ENCODE data around the gene DIRAS1. TPM values are rescaled to one million over a fixed set of nuclear protein-coding genes. Genes with fewer than 3 reads are reported as not detected.

Gene DIRAS1
- polyA plus RNA-seq, 3 donors, result 1.9 to 6.8 (median 2.2) TPM

GRCh38 chr19:2756921-2757881 is 36.0 kb upstream of the DIRAS1 start:
- 93 to 95% (median 93%) methylated on average over 42 to 48 of the region's 48 CpGs for WGBS, 3 donors

GRCh38 chr19:2756477-2756876 is 35.3 kb upstream of the DIRAS1 start:
- H3K27ac ChIP-seq (ENCODE audit: low read depth, low read length), result no peak overlapping the region
- WGBS, 3 donors, result 79 to 89% (median 81%) methylated on average over 8 of the region's 8 CpGs

More at GRCh38 chr19:2756921-2757881, 36.0 kb upstream of the DIRAS1 start:
- no peak overlapping the region for H3K27ac ChIP-seq (ENCODE audit: low read depth, low read length)

GRCh38 chr19:2755811-2756210 is 34.6 kb upstream of the DIRAS1 start:
- no peak overlapping the region for H3K27ac ChIP-seq (ENCODE audit: low read depth, low read length)
- WGBS, 3 donors, result 90 to 94% (median 90%) methylated on average over 16 of the region's 16 CpGs

- no peak overlapping the region for H3K27ac ChIP-seq (ENCODE audit: low read depth, low read length)
- WGBS, 3 donors, result 91 to 93% (median 91%) methylated on average over 16 of the region's 16 CpGs
These were observed 34.2 kb upstream of the DIRAS1 start for GRCh38 chr19:2755448-2755705.

GRCh38 chr19:2754659-2755447 is 33.7 kb upstream of the DIRAS1 start:
- H3K27ac ChIP-seq (ENCODE audit: low read depth, low read length), result no peak overlapping the region
- 91 to 95% (median 94%) methylated on average over 42 to 43 of the region's 43 CpGs for WGBS, 3 donors

GRCh38 chr19:2751438-2751830 is 30.3 kb upstream of the DIRAS1 start:
- H3K27ac ChIP-seq (ENCODE audit: low read depth, low read length), result no peak overlapping the region
- 86 to 89% (median 87%) methylated on average over 21 of the region's 21 CpGs for WGBS, 3 donors

GRCh38 chr19:2750808-2751437 is 29.8 kb upstream of the DIRAS1 start:
- no peak overlapping the region for H3K27ac ChIP-seq (ENCODE audit: low read depth, low read length)
- 58 to 77% (median 64%) methylated on average over 17 of the region's 17 CpGs for WGBS, 3 donors

- no peak overlapping the region for H3K27ac ChIP-seq (ENCODE audit: low read depth, low read length)
- WGBS, 3 donors, result 81 to 84% (median 82%) methylated on average over 7 of the region's 7 CpGs
These were observed 26.2 kb upstream of the DIRAS1 start for GRCh38 chr19:2747349-2747748.

- H3K27ac ChIP-seq (ENCODE audit: low read depth, low read length), result no peak overlapping the region
- WGBS, 3 donors, result 38 to 48% (median 41%) methylated on average over 4 of the region's 4 CpGs
These were observed 22.9 kb upstream of the DIRAS1 start for GRCh38 chr19:2744113-2744512.

GRCh38 chr19:2743099-2743498 is 21.9 kb upstream of the DIRAS1 start:
- 64 to 80% (median 78%) methylated on average over 8 of the region's 8 CpGs for WGBS, 3 donors
- H3K27ac ChIP-seq (ENCODE audit: low read depth, low read length), result no peak overlapping the region

GRCh38 chr19:2740314-2740656 is 19.1 kb upstream of the DIRAS1 start:
- H3K27ac ChIP-seq (ENCODE audit: low read depth, low read length), result no peak overlapping the region
- WGBS, 3 donors, result 43 to 46% (median 45%) methylated on average over 13 of the region's 13 CpGs

- no peak within 1 kb of the TSS for H3K27ac ChIP-seq (ENCODE audit: low read depth, low read length)
- 1% methylated on average over 57 to 64 of the region's 64 CpGs for WGBS, 3 donors
These were observed 18.6 kb upstream of the DIRAS1 start, which contains the start of gene SLC39A3 for GRCh38 chr19:2739602-2740313. Gene SLC39A3, minus strand, starts transcription at chr19:2740017. Its CDS starts 2,760 bp downstream, at chr19:2737257.

- WGBS, 3 donors, result 85 to 92% (median 89%) methylated on average over 15 of the region's 15 CpGs
These were observed 15.5 kb upstream of the DIRAS1 start for GRCh38 chr19:2736550-2737190.

GRCh38 chr19:2735374-2735773 is 14.2 kb upstream of the DIRAS1 start:
- H3K27ac ChIP-seq (ENCODE audit: low read depth, low read length), result no peak overlapping the region
- WGBS, 3 donors, result 95 to 99% (median 96%) methylated on average over 12 of the region's 12 CpGs

More at GRCh38 chr19:2736550-2737190, 15.5 kb upstream of the DIRAS1 start:
- H3K27ac ChIP-seq (ENCODE audit: low read depth, low read length), result no peak overlapping the region

GRCh38 chr19:2734589-2735288 is 13.6 kb upstream of the DIRAS1 start:
- 88 to 89% (median 88%) methylated on average over 24 to 26 of the region's 26 CpGs for WGBS, 3 donors
- no peak overlapping the region for H3K27ac ChIP-seq (ENCODE audit: low read depth, low read length)

- H3K27ac ChIP-seq (ENCODE audit: low read depth, low read length), result no peak overlapping the region
- 75 to 88% (median 81%) methylated on average over 35 of the region's 35 CpGs for WGBS, 3 donors
These were observed 12.9 kb upstream of the DIRAS1 start for GRCh38 chr19:2733930-2734588.

GRCh38 chr19:2732883-2733282 is 11.7 kb upstream of the DIRAS1 start:
- H3K27ac ChIP-seq (ENCODE audit: low read depth, low read length), result no peak overlapping the region

More at GRCh38 chr19:2732883-2733282, 11.7 kb upstream of the DIRAS1 start:
- WGBS, 3 donors, result 95 to 96% (median 95%) methylated on average over 30 to 38 of the region's 38 CpGs

Data from adipose tissue (tissue), 3 donors.